HepG2 (cell line): ENCODE measurements around the gene SLU7. TPM values are rescaled to one million over a fixed set of nuclear protein-coding genes. Genes with fewer than 3 reads are reported as not detected.
A peak's percentile ranks its signal among the peaks of the same experiment; 100 is the strongest.

Experiments
- ASH2L ChIP-seq: fragments of 300-600, 200-600 bp; sonication (generic); IDR thresholded peaks from 2 replicates; pipeline ENCODE4 v1.7.0; 2017; ENCODE audit warnings: low read depth, mild to moderate bottlenecking, moderate library complexity, mixed read lengths, low read length; ENCODE audit not compliant: insufficient read length
- CSRNP1 ChIP-seq: sonication (generic); formaldehyde crosslinking; IDR thresholded peaks from 2 replicates; pipeline ENCODE4 v1.8.1; 2023; ENCODE audit warnings: mild to moderate bottlenecking, missing genetic modification reagents
- HOXA5 ChIP-seq: sonication (generic); formaldehyde crosslinking; IDR thresholded peaks from 2 replicates; pipeline ENCODE4 v1.4.0; 2020; ENCODE audit warnings: missing genetic modification reagents
- JARID2 ChIP-seq: sonication (generic); formaldehyde crosslinking; IDR thresholded peaks from 2 replicates; pipeline ENCODE4 v1.8.1; 2023; ENCODE audit warnings: missing genetic modification reagents, inconsistent platforms; ENCODE audit not compliant: insufficient replicate concordance
- NFE2 ChIP-seq: sonication (generic); formaldehyde crosslinking; IDR thresholded peaks from 2 replicates; pipeline ENCODE4 v1.4.0; 2020; ENCODE audit warnings: missing genetic modification reagents
- RORA ChIP-seq: sonication (generic); formaldehyde crosslinking; IDR thresholded peaks from 2 replicates; pipeline ENCODE4 v1.5.0; 2020; ENCODE audit warnings: mild to moderate bottlenecking, missing genetic modification reagents, moderate library complexity
- ZKSCAN5 ChIP-seq: sonication (generic); formaldehyde crosslinking; IDR thresholded peaks from 2 replicates; pipeline ENCODE4 v1.5.1; 2020; ENCODE audit warnings: mild to moderate bottlenecking, missing genetic modification reagents
- ZNF101 ChIP-seq: sonication (generic); formaldehyde crosslinking; IDR thresholded peaks from 2 replicates; pipeline ENCODE4 v1.4.0; 2020; ENCODE audit warnings: mild to moderate bottlenecking, low read depth, missing genetic modification reagents, borderline replicate concordance
- ZNF124 ChIP-seq: sonication (generic); formaldehyde crosslinking; IDR thresholded peaks from 2 replicates; pipeline ENCODE4 v1.4.0; 2020; ENCODE audit warnings: missing genetic modification reagents
- ZNF280D ChIP-seq: sonication (generic); formaldehyde crosslinking; IDR thresholded peaks from 2 replicates; pipeline ENCODE4 v1.5.1; 2020; ENCODE audit warnings: mild to moderate bottlenecking, missing genetic modification reagents
- ZNF614 ChIP-seq: IDR thresholded peaks from 2 replicates; pipeline ENCODE4 v1.6.1; 2018; ENCODE audit warnings: missing biosample characterization, missing genetic modification reagents, inconsistent platforms, borderline replicate concordance
- ZSCAN12 ChIP-seq: sonication (generic); formaldehyde crosslinking; IDR thresholded peaks from 2 replicates; pipeline ENCODE4 v1.9.0; 2021; ENCODE audit warnings: mild to moderate bottlenecking, missing genetic modification reagents
- ZSCAN22 ChIP-seq: sonication (generic); formaldehyde crosslinking; IDR thresholded peaks from 2 replicates; pipeline ENCODE4 v1.4.0; 2020; ENCODE audit warnings: mild to moderate bottlenecking, missing genetic modification reagents
- polyA plus RNA-seq, 8 experiments: library from polyadenylated mRNA; depleted of rRNA in 3 of 8; stranded (reverse) in 7 of 8; unstranded in 1 of 8; fragments of >200 nt; fragmentation: Illumina TruSeq in 4 of 8; extraction: Trizol in 4 of 8; gene quantifications; 2 replicates each; pipeline versions ENCODE4 v1.2.1 to v1.2.3, GENCODE V29; 2011 to 2016; ENCODE audit warnings: low read depth in 4 of 8, missing spikeins in 1 of 8, mixed read lengths in 1 of 8; ENCODE audit not compliant: insufficient read depth in 1 of 8
- total RNA-seq, 5 experiments: library from RNA; depleted of rRNA; stranded (reverse); fragments of >200 nt; fragmentation: Illumina TruSeq; extraction: Trizol; gene quantifications; 2 replicates each; pipeline ENCODE4 v1.2.3, GENCODE V29; 2016; ENCODE audit warnings: low read depth in 1 of 5
- TF ChIP-seq, protein P1 (sequence below): sonication (generic); formaldehyde crosslinking; IDR thresholded peaks from 2 replicates; pipeline ENCODE4 v1.9.0; 2022; ENCODE audit warnings: low read depth, missing genetic modification reagents
- TF ChIP-seq, protein P2 (sequence below): sonication (generic); formaldehyde crosslinking; IDR thresholded peaks from 2 replicates; pipeline ENCODE4 v1.4.0; 2020; ENCODE audit warnings: mild to moderate bottlenecking, missing genetic modification reagents

SLU7 gene
- total and polyA plus RNA-seq, 2 of the 13 experiments (the other 11 are each of a cell fraction or from before 2014, with no cell fraction given): 24.0 to 39.2 TPM

DNA sequence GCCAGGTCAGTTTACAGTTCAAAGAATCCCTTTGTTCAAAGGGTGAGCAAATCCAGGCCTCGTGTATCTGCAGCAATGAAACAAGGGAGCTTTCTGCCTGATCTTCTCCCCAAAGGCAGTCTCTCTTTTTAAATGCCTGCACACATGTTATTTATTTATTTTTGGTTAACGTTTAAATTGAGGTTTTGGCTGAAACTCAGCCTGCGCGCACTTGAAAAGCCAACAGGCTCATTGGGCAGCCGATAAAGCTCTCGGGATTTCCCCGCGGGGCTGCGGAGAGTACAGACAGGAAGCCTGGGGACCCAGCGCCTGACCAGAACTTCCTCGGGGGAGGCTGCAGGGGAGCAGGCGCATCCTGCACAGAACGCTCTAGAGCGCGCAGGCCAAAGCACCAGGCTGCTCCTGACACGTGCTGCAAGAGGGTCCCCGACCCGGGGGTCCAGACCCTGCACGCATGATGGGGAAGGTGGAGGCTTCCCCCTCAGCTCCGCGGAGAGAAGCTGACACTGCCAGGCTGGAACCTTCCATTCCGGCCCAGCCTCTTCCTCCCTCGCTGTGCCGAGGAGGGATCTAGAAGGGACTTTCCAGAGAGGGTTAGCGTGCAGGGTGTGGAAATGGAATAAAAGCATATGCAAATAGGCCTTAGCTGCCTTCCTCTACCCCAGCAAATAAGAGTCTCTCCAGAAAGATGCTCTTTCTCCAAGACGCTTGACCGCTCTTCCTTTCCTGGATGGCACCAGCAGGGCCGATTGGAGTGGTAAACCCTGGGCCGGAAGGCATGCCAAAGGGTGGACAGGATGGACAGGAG, 48.9 kb upstream of the SLU7 start (continued):
- TF ChIP-seq CSRNP1 (peak; percentile 38; the same call in 1 of the 2 replicates), ZNF101 (CRISPR knock-in tag) (no peak), ZNF280D (CRISPR knock-in tag) (peak; percentile 10; the same call in 1 of the 2 replicates), ZSCAN12 (CRISPR knock-in tag) (no peak), ZNF124 (CRISPR knock-in tag) (no peak; the same call in 1 of the 2 replicates), ZSCAN22 (CRISPR knock-in tag) (no peak), JARID2 (no peak), ZNF614 (CRISPR knock-in tag) (peak; percentile 63), ZKSCAN5 (CRISPR knock-in tag) (no peak), RORA (CRISPR knock-in tag) (no peak), HOXA5 (CRISPR knock-in tag) (no peak), NFE2 (CRISPR knock-in tag) (no peak), ASH2L (no peak)
- TF ChIP-seq, protein P1, sequence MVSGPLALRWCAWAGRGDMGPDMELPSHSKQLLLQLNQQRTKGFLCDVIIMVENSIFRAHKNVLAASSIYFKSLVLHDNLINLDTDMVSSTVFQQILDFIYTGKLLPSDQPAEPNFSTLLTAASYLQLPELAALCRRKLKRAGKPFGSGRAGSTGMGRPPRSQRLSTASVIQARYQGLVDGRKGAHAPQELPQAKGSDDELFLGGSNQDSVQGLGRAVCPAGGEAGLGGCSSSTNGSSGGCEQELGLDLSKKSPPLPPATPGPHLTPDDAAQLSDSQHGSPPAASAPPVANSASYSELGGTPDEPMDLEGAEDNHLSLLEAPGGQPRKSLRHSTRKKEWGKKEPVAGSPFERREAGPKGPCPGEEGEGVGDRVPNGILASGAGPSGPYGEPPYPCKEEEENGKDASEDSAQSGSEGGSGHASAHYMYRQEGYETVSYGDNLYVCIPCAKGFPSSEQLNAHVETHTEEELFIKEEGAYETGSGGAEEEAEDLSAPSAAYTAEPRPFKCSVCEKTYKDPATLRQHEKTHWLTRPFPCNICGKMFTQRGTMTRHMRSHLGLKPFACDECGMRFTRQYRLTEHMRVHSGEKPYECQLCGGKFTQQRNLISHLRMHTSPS (CRISPR knock-in tag): 0 out of 2 replicates have a peak, but pooled peaks have one; percentile 64
- TF ChIP-seq, protein P2, sequence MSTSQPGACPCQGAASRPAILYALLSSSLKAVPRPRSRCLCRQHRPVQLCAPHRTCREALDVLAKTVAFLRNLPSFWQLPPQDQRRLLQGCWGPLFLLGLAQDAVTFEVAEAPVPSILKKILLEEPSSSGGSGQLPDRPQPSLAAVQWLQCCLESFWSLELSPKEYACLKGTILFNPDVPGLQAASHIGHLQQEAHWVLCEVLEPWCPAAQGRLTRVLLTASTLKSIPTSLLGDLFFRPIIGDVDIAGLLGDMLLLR (CRISPR knock-in tag): peak; percentile 58; the same call in 1 of the 2 replicates
